ENCODE data around the gene APH1A. TPM values are rescaled to one million over a fixed set of nuclear protein-coding genes. Genes with fewer than 3 reads are reported as not detected.
A peak's percentile ranks its signal among the peaks of the same experiment; 100 is the strongest.

The APH1A gene
- total and polyA plus RNA-seq, 10 of the 15 experiments (the other 5 are each of a cell fraction or from before 2014, with no cell fraction given) = 6.7 to 130 (median 87.7) TPM

GRCh38 chr1:150282558-150282958, 13.7 kb upstream of the APH1A start:
- H3K36me3 ChIP-seq (ENCODE audit: control insufficient read depth in 2 of 2, insufficient read depth in 2 of 2, low read length in 1 of 2) = no peaks in the 10 kb centered on the region
- no peaks in the 10 kb centered on the region for H4K20me1 ChIP-seq (ENCODE audit: control insufficient read depth, insufficient read depth)
- WGBS (ENCODE audit: insufficient coverage, insufficient replicate concordance, low lambda C conversion rate, missing lambda C conversion rate) = 76% methylated on average over 21 of the region's 21 CpGs
- H3K9ac ChIP-seq (ENCODE audit: control insufficient read depth, insufficient read depth, low read length) = no peak overlapping the region
- intact Hi-C loops (cut with micrococcal nuclease; ENCODE audit: unreplicated experiment) (no loop called here), in situ Hi-C loops (cut with MboI) (no loop called here)
- ChIA-PET RAD21 (ENCODE audit: unreplicated experiment) (no interaction called here), CTCF (interaction anchor here (0.6 to 3.8 kb wide), 4 partner anchors 11 to 67 kb away, joined by 3 to 98 read pairs (median 20); partner anchors contain the start of gene CA14), POLR2A (interaction anchor here (0.5 to 0.6 kb wide), 2 partner anchors 44 to 46 kb away, joined by 6 to 7 read pairs; no protein-coding TSS in a partner anchor), SMC1A (ENCODE audit: uncharacterized antibody, unreplicated experiment) (interaction anchor here (0.9 kb wide), 1 partner anchor 26 kb away, joined by 3 read pairs; no protein-coding TSS in a partner anchor)
- no peaks in the 10 kb centered on the region; a peak in 2 of 4 replicates for H3K27me3 ChIP-seq (replicated peaks in 1 of 2; ENCODE audit: control insufficient read depth in 2 of 2, insufficient read depth in 2 of 2, low read length in 1 of 2)
- H3K27ac ChIP-seq (ENCODE audit: control insufficient read depth, insufficient read depth) = no peak overlapping the region
- FAIRE-seq = no peak
- no peak overlapping the region; the same call in 1 of the 2 replicates for H3K4me2 ChIP-seq (ENCODE audit: control insufficient read depth, insufficient read depth)
- no peak for TF ChIP-seq ZNF622 (IDR thresholded peaks at IDR 0.05)
- TF ChIP-seq MAX (IDR thresholded peaks at IDR 0.05; ENCODE audit: low read depth, low read length) = peak; percentile 2; the same call in 1 of the 2 replicates
- H2AFZ ChIP-seq (ENCODE audit: control insufficient read depth, low read depth, low read length) = peak overlapping the region; percentile 56
- H3K9me3 ChIP-seq (replicated peaks; ENCODE audit: control insufficient read depth, insufficient read depth, low read length) = no peaks in the 10 kb centered on the region; the same call in 2 of the 3 replicates
- no TSS peak for BruUV-seq (replicated peaks)
- DNase-seq (ENCODE audit: low read depth, low spot score) = no peak
- H3K4me1 ChIP-seq (ENCODE audit: control insufficient read depth, insufficient read depth, low read length) = peaks cover 9% of the 10 kb centered on the region
- H3K4me3 ChIP-seq = peak overlapping the region; percentile 58; the same call in 1 of the 2 replicates
- ATAC-seq = no peak
- no peaks in the 10 kb centered on the region for H3K79me2 ChIP-seq (ENCODE audit: control insufficient read depth, insufficient read depth, low read length)

GRCh38 chr1:150281758-150282557, 13.1 kb upstream of the APH1A start, which contains the start of gene CIART:
Gene CIART, plus strand, starts transcription at chr1:150282554. Its CDS starts 714 bp downstream, at chr1:150283268.
- SMC1A ChIA-PET (ENCODE audit: uncharacterized antibody, unreplicated experiment) = interaction anchor here (0.7 to 1.9 kb wide), 7 partner anchors 9 to 220 kb away, joined by 3 to 18 read pairs (median 4); partner anchors contain the start of genes APH1A and CA14
- intact Hi-C loops (cut with micrococcal nuclease; ENCODE audit: unreplicated experiment) = loop anchor here (1.0 kb wide), 1 partner anchor 27 kb away; no protein-coding TSS in a partner anchor
- BruUV-seq (replicated peaks) = no TSS peak
- Histone ChIP-seq H3K36me3 (ENCODE audit: control insufficient read depth in 2 of 2, insufficient read depth in 2 of 2, low read length in 1 of 2) (no peaks in the 10 kb centered on the region), H3K4me2 (ENCODE audit: control insufficient read depth, insufficient read depth) (peak within 1 kb of the TSS; percentile 94), H3K27me3 (replicated peaks in 1 of 2; ENCODE audit: control insufficient read depth in 2 of 2, insufficient read depth in 2 of 2, low read length in 1 of 2) (no peaks in the 10 kb centered on the region; a peak in 2 of 4 replicates), H3K79me2 (ENCODE audit: control insufficient read depth, insufficient read depth, low read length) (no peaks in the 10 kb centered on the region), H3K9ac (ENCODE audit: control insufficient read depth, insufficient read depth, low read length) (peak within 1 kb of the TSS; percentile 14; the same call in 1 of the 2 replicates), H3K27ac (ENCODE audit: control insufficient read depth, insufficient read depth) (no peak within 1 kb of the TSS), H3K4me3 (peak within 1 kb of the TSS; percentile 58), H2AFZ (ENCODE audit: control insufficient read depth, low read depth, low read length) (peak within 1 kb of the TSS; percentile 95), H3K9me3 (replicated peaks; ENCODE audit: control insufficient read depth, insufficient read depth, low read length) (no peaks in the 10 kb centered on the region; the same call in 2 of the 3 replicates), H4K20me1 (ENCODE audit: control insufficient read depth, insufficient read depth) (no peaks in the 10 kb centered on the region), H3K4me1 (ENCODE audit: control insufficient read depth, insufficient read depth, low read length) (peaks cover 9% of the 10 kb centered on the region)
- FAIRE-seq = peak; percentile 18
- CTCF ChIA-PET = interaction anchor here (0.6 to 3.8 kb wide), 16 partner anchors 9 to 209 kb away, joined by 3 to 98 read pairs (median 4); partner anchors contain the start of genes ANP32E and CA14
- RAD21 ChIA-PET (ENCODE audit: unreplicated experiment) = interaction anchor here (0.7 to 1.6 kb wide), 9 partner anchors 13 to 209 kb away, joined by 3 to 18 read pairs (median 4); no protein-coding TSS in a partner anchor
- no peak for DNase-seq (ENCODE audit: low read depth, low spot score)
- ATAC-seq = peak; percentile 80
- POLR2A ChIA-PET = interaction anchor here (0.5 to 0.6 kb wide), 2 partner anchors 45 to 47 kb away, joined by 6 to 7 read pairs; no protein-coding TSS in a partner anchor
- WGBS (ENCODE audit: insufficient coverage, insufficient replicate concordance, low lambda C conversion rate, missing lambda C conversion rate) = 12% methylated on average over 34 of the region's 46 CpGs
- in situ Hi-C loops (cut with MboI) = no loop called here
- TF ChIP-seq MEF2B (IDR thresholded peaks at IDR 0.05; ENCODE audit: partially characterized antibody, poor library complexity, severe bottlenecking) (peak; percentile 79), ZNF24 (IDR thresholded peaks at IDR 0.05) (no peak), RFX5 (IDR thresholded peaks at IDR 0.05; ENCODE audit: low read depth, low read length) (peak; percentile 78; the same call in 1 of the 2 replicates), NBN (IDR thresholded peaks at IDR 0.05) (no peak), TCF3 (IDR thresholded peaks at IDR 0.05; ENCODE audit: borderline replicate concordance, insufficient read depth, low read depth, low read length) (no peak), MXI1 (IDR thresholded peaks at IDR 0.05; ENCODE audit: low read depth, low read length) (no peak), STAT1 (conservative IDR thresholded peaks at IDR 0.05) (no peak), MAX (IDR thresholded peaks at IDR 0.05; ENCODE audit: low read depth, low read length) (peak; percentile 61; the same call in 1 of the 2 replicates), USF1 (IDR thresholded peaks at IDR 0.05; ENCODE audit: borderline replicate concordance, extremely low read length, insufficient read depth, low read depth, low read length) (peak; percentile 74)
